HG03060 (cell line): ENCODE data around the gene FTCD.

ENCODE experiments used
- ATAC-seq: cut with Tn5 transposase; IDR thresholded peaks from one replicate; pipeline ENCODE4 v1.9.1; 2021; ENCODE audit warnings: low read depth, moderate number of reproducible peaks; ENCODE audit not compliant: unreplicated experiment

The FTCD gene

DNA sequence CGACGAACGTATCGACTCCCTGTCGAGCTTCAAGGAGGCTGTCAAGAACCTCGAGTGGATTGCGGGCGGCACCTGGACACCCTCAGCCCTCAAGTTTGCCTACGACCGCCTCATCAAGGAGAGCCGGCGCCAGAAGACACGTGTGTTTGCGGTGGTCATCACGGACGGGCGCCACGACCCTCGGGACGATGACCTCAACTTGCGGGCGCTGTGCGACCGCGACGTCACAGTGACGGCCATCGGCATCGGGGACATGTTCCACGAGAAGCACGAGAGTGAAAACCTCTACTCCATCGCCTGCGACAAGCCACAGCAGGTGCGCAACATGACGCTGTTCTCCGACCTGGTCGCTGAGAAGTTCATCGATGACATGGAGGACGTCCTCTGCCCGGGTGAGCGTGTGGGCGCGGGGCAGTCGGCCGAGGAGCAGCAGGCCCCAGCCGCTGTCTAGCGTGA, 29.5 kb downstream of the FTCD start:
- ATAC-seq = no peak

DNA sequence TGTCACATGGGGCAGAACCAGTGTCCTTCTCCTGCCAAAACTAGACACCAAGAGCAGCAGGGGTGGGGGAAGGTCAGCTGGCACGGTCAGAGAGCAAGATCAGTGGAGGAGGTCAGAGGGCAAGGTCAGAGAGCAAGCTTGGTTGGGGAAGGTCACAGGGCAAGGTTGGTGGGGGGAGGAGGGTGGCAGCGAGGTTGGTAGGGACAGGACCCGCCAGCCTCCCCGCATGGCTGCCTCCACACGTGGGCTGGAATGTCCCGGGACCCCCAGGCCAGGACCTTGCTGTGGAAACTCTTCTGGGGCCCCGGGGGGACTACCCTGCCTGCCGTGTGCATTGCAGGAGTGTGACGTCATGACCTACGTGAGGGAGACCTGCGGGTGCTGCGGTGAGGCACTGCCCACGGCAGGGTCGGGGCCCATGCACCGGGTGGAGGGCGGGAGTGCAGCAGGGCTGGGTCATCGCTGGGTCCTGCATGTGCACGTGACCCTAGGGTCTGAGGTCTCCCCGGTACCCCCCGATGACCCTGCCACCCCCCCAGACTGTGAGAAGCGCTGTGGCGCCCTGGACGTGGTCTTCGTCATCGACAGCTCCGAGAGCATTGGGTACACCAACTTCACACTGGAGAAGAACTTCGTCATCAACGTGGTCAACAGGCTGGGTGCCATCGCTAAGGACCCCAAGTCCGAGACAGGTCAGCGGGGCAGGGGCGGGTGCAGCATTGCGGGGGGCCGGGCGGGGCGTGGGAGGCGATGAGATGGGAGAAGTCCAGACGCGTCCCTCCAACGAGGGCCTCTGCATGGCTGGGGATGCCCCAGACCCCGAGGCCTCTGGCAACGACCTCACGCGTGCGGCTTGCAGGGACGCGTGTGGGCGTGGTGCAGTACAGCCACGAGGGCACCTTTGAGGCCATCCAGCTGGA, 30.2 kb downstream of the FTCD start:
- ATAC-seq = no peak

- ATAC-seq = no peak
Observed at GRCh38 chr21:46124083-46124925, 31.1 kb downstream of the FTCD start.

DNA sequence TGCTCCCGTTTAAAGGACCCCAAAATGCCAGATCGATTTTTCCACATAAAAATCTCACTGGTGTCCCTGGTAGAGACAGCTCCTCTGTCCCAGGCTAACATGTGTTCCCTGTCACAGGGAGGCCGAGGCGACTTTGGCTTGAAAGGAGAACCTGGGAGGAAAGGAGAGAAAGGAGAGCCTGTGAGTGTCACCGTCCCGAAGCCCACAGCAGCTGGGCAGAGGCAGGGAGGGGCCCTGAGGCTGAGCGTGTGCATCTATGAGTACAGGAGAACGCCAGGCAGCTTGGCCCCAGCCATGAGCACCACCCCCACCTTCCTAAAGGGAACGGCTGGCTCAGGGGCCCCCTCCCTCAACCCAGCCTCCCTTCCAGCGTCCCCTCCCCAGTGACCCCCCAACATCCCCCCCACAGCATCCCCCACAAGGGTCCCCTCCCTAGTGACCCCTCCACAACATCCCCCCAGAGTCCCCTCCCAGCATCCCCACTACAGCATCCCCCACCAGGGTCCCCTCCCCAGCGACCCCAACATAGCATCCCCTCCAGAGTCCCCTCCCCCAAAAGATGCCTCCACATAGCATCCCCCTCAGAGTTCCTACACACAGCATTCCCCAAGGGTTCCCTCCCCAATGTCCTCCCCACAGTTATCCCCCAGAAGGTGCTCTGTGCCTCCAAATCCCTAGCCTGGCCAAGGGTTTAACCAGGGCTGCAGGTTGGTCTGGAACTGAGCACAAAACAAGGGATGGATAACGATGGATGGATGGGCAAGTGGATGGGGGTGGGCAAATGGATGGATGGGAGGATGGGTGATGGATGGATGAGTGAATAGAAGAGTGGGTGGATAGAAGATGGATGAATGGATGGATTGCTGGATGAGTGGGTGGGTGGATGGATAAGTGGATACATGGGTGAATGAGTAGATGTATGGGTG, 32.4 kb downstream of the FTCD start:
- no peak for ATAC-seq

DNA sequence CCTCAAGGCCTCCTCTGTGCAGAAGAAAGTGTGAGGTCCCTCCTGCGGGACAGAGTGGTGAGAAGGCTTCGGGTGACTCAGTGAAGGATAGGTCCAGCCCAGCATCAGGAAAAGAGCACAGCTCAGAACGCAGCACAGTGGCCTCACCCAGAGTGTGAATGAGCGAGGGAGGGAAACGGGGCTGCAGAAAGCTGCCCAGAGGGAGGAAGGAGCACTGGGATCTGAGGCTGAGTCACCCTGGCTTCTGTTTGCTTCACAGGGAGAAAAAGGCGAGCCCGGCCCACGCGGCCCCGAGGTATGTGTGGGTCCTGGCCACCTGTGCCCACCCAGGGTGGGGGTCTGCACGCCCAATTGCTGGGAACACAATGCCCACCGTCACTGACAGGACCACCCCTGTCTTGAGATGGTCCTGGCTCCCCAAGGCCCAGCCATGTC, 33.1 kb downstream of the FTCD start:
- ATAC-seq = no peak

DNA sequence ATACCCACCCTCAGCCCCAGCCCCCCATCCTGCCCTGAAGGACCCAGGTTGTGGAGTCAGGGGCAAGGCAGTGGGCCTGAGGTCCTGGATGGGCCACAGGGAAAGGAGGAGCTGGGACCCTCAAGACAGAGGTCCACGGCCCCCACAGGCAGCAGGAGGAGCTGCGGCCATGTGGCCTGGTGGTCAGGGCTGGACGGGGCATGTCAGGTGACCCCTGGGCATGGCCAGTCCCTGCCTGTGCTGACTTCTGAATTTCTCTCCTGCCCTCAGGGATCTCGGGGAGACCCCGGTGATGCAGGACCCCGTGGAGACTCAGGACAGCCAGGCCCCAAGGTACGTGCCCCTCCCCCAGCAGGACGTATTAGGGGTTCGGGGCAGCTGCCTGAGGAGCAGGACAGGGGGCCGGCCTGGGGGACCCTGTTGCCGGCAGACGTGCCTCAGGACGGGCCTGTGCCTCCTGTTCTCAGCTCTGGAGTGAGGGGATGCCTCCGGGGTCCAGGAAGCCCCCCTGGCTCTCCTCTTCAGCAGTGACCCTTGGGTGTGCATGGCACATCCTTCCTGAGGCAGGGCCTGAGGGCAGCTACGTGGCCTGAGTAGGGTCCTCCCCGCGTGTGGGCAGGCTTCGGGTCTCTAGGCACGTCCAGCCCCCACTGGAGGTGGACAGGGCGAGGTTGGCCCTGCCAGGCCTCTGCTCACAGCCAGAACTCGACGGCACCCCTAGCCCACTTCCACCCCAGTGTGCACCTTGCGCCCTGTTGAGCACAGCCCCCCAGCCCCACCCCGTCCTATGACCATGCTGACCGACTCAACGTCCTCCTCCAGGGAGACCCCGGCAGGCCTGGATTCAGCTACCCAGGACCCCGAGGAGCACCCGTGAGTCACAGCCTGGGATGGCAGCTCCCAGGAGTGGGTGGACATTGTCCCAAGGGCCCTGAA, 33.8 kb downstream of the FTCD start:
- no peak for ATAC-seq

GRCh38 chr21:46120301-46121285, 34.8 kb downstream of the FTCD start:
- ATAC-seq = no peak

GRCh38 chr21:46119637-46120271, 35.6 kb downstream of the FTCD start:
- ATAC-seq = no peak

GRCh38 chr21:46119144-46119636, 36.2 kb downstream of the FTCD start:
- ATAC-seq = no peak

GRCh38 chr21:46118316-46119143, 36.8 kb downstream of the FTCD start:
- no peak for ATAC-seq

- ATAC-seq = no peak
Observed at GRCh38 chr21:46117586-46118315, 37.6 kb downstream of the FTCD start.

- ATAC-seq = no peak
Observed at GRCh38 chr21:46116776-46117585, 38.4 kb downstream of the FTCD start.

GRCh38 chr21:46116189-46116775, 39.1 kb downstream of the FTCD start:
- ATAC-seq = no peak

GRCh38 chr21:46115441-46116188, 39.8 kb downstream of the FTCD start:
- ATAC-seq = no peak
